Hippocampal formation (tissue), 2 donors: ENCODE results near the gene CSTF3.
A peak's percentile ranks its signal among the peaks of the same experiment; 100 is the strongest.
"Not testable (repeated sequence)": the region's sequence is repeated elsewhere in the genome, so short reads cannot be mapped to it uniquely, and the experiment has no call there.

ENCODE experiments used
- DNase-seq, 2 donors: peaks; one replicate each; lab custom pipeline; 2025; lab: John Stamatoyannopoulos, UW

CSTF3 gene

GRCh38 chr11:33161120-33162005, at the start of gene CSTF3:
TSS of gene CSTF3 (minus strand) at chr11:33161480. CDS start at chr11:33161325, 155 bp downstream.
- DNase-seq = peak; percentile 97 to 99

- no peak for DNase-seq
Observed at GRCh38 chr11:33208150-33208549, 46.9 kb upstream of the CSTF3 start.

- no peak for DNase-seq
Observed at GRCh38 chr11:33207408-33207985, 46.2 kb upstream of the CSTF3 start.

- DNase-seq = peak in 1 of 2 donors; percentile 28
Observed at GRCh38 chr11:33197915-33198727, 36.8 kb upstream of the CSTF3 start.

- DNase-seq = peak in 1 of 2 donors; percentile 4
Observed at GRCh38 chr11:33195462-33196173, 34.3 kb upstream of the CSTF3 start.

GRCh38 chr11:33194455-33194854, 33.2 kb upstream of the CSTF3 start:
- no peak for DNase-seq

GRCh38 chr11:33191467-33191866, 30.2 kb upstream of the CSTF3 start:
- DNase-seq = no peak

- no peak for DNase-seq
Observed at GRCh38 chr11:33187998-33188722, 26.9 kb upstream of the CSTF3 start.

- no peak for DNase-seq
Observed at GRCh38 chr11:33185756-33186155, 24.5 kb upstream of the CSTF3 start.

- no peak for DNase-seq
Observed at GRCh38 chr11:33182246-33182878, 21.1 kb upstream of the CSTF3 start.

GRCh38 chr11:33179348-33179803, 18.1 kb upstream of the CSTF3 start:
- DNase-seq = no peak

- no peak for DNase-seq
Observed at GRCh38 chr11:33178443-33179180, 17.3 kb upstream of the CSTF3 start.

- no peak for DNase-seq
Observed at GRCh38 chr11:33177676-33178336, 16.5 kb upstream of the CSTF3 start.

GRCh38 chr11:33176760-33177159, 15.5 kb upstream of the CSTF3 start:
- not testable (repeated sequence) for DNase-seq

- DNase-seq = no peak
Observed at GRCh38 chr11:33172996-33173395, 11.7 kb upstream of the CSTF3 start.

GRCh38 chr11:33172345-33172744, 11.1 kb upstream of the CSTF3 start:
- DNase-seq = no peak

GRCh38 chr11:33171251-33171650, 10.0 kb upstream of the CSTF3 start:
- no peak for DNase-seq

- no peak for DNase-seq
Observed at GRCh38 chr11:33168709-33169200, 7.5 kb upstream of the CSTF3 start.

GRCh38 chr11:33162831-33163230, 1.6 kb upstream of the CSTF3 start:
- no peak for DNase-seq
